RPMI8226 (cell line): ENCODE data around the gene BLVRB.
"Not testable (repeated sequence)": the region's sequence is repeated elsewhere in the genome, so short reads cannot be mapped to it uniquely, and the experiment has no call there.

Experiments used
- DNase-seq: peaks from one replicate; pipeline ENCODE4 v3.0.0-alpha.2; 2015

Gene BLVRB

DNA sequence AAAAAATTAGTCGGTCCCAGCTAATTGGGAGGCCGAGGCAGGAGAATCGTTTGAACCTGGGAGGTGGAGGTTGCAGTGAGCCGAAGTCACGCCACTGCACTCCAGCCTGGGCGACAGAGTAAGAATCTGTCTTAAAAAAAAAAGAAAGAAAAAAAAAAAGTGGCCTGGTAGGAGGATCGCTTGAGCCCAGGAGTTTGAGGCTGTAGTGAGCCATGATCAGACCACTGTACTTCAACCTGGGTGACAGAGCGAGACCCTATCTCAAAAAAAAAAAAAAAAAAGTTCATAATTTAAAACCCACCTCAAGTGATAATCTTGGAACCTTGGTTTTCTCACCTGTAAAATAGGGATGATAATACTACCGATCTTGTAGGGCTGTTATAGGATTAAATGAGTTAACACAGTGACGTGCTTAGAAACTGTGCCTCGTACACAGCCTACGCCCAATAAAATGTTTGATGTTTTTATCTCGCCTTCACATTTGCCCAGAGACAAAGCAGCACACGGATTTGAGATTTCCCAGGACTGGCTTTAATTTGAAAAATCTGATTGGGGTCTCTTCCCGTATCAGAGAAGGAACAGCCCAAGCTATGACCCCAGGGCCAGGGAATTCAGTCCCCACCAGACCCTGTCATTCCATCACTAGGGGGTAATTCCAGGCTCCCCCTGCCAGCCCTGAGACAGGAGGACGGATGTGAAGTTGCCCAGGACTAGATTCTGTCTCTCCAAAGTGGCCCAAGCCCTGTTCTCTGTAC is 43.4 kb downstream of the BLVRB start:
- DNase-seq, result no peak

GRCh38 chr19:40420766-40421765 is 44.5 kb downstream of the BLVRB start:
- DNase-seq, result peak; percentile 91

DNA sequence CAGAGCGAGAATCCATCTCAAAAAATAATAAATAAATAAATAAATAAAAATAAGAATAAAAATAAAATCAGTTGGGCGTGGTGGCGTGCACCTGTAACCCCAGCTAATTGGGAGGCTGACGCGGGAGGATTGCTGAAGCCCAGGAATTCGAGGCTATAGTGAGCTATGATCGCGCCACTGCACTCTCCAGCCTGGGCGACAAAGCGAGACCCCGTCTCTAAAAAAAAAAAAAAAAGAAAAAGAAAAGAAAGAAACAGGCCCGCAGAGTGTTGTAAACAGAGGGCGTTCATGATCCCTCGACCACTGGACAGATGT is 45.1 kb downstream of the BLVRB start:
- no peak for DNase-seq

DNA sequence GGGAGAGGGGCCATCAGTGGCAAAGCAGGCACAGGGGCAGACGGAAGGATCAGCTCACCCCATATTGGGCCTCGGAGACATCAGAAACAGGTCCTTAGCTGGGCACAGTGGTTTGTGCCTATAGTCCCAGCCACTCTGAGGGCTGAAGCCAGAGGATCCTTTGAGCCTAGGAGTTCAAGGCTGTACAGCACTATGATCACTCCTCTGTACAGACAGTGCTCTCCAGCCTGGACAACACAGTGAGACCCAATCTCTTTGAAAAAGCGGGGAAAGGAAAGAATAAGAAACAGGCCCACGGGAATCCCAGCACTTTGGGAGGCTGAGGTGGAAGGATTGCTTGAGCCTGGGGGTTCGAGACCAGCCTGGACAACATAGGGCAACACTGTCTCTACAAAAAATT is 45.8 kb downstream of the BLVRB start:
- DNase-seq, result no peak

DNA sequence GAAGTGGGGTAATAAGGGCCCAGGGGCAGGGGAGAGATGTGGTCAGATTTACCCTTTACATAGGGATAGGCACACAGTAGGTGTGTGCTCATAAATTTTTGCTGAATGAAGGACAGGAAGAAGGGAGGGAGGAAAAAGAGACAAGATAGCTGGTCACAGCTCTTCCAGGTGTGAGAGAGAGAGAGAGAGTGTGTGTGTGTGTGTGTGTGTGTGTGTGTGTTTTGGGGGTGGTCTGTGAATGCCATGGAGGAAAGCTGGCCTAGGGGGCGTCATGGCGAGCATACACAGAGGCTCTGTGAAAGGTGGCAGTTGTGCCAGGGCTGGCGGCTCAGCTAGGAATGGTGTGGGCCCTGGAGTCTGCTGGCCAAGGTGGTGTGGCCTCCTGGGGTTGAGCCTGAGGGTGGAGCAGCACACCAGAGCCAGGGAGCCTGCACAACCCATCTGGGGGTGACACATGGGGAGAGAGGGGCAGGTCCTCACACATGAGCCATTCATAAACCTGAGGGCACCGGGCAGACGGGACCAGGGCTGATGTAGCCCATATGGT is 46.4 kb downstream of the BLVRB start:
- DNase-seq, result no peak

DNA sequence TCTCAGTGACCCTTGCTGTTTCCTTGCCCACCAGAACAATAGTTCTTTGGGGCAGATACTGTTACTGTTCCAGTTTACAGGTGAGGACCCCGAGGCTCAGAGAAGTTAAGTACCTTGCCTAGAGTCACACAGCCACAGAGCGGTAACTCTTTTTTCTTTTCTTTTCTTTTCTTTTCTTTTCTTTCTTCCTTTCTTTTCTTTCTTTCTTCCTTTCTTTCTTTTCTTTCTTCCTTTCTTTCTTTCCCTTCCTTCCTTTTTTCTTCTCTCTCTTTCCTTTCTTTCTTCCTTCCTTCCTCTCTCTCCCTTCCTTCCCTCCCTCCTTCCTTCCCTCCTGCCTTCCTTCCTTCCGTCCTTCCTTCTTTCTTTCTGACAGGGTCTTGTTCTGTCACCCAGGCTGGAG is 47.5 kb downstream of the BLVRB start:
- DNase-seq, result no peak

GRCh38 chr19:40417643-40417981 is 47.9 kb downstream of the BLVRB start:
- DNase-seq, result no peak

DNA sequence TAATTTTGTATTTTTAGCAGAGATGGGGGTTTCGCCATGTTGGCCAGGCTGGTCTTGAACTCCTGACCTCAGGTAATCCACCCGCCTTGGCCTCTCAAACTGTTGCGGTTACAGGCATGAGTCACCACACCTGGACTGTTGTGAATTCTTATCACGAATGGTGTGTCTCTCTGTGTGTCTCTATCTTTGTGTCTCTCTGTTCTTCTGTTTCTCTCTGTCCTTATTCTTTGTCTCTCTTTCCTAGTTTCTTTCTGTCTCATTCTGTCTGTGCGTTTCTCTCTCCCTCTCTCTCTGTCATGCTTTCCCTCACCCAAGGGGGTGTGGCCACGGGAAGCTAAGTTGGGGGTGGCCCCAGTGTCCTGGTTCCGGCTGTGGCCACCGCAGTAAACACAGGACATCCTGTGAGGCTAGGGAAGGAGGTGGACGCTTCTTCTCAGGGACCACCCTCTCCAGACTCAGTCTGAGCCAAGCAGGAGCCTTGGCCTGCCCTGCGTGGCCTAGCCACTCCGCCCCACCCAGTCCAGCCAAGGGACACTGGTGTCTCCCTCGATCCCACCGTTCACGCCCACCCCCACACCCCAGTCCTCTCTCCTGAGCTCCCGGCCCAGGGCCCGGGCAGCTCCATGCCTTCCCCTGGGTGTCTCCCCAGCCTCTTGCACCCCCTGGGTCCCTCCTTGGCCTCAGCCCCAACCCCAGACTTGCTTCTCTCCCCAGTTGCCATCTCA is 48.5 kb downstream of the BLVRB start:
- DNase-seq, result peak; percentile 51

- no peak for DNase-seq
Observed at GRCh38 chr19:40415768-40416167, 49.8 kb downstream of the BLVRB start.

GRCh38 chr19:40414542-40415535 is 50.7 kb downstream of the BLVRB start:
- DNase-seq, result no peak

GRCh38 chr19:40413291-40413845 is 52.2 kb downstream of the BLVRB start, which contains the start of gene PRX:
Gene PRX, minus strand, starts transcription at chr19:40413378. Its CDS starts 5,446 bp downstream, at chr19:40407932.
- no peak for DNase-seq

GRCh38 chr19:40412866-40413265 is 52.7 kb downstream of the BLVRB start:
- no peak for DNase-seq

DNA sequence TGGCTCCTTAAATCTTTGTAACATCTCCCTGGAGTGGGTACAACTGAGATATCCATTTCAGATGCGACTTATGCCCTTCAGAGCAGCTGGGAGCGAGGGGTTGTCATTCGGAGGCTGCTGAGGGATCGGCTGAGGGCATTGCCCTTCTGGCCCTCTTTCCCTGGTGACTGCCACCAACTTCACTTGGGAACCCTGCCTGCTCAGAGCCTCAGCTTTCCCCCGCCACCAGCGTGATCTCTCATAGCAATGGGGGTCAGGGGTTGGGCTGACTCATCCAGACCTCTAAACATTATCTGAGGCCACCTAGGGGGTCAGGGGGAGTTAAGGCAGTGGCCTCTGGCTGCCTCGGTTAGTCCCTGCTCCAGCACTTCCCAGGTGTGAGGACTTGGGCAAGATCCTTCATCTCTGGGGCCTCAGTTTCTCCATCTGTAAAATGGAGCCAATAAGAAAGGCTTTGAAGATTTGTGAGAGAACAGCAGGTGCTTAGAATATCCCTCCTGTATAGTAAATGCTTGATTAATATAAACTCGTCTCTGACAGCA is 53.5 kb downstream of the BLVRB start:
- DNase-seq, result no peak

DNA sequence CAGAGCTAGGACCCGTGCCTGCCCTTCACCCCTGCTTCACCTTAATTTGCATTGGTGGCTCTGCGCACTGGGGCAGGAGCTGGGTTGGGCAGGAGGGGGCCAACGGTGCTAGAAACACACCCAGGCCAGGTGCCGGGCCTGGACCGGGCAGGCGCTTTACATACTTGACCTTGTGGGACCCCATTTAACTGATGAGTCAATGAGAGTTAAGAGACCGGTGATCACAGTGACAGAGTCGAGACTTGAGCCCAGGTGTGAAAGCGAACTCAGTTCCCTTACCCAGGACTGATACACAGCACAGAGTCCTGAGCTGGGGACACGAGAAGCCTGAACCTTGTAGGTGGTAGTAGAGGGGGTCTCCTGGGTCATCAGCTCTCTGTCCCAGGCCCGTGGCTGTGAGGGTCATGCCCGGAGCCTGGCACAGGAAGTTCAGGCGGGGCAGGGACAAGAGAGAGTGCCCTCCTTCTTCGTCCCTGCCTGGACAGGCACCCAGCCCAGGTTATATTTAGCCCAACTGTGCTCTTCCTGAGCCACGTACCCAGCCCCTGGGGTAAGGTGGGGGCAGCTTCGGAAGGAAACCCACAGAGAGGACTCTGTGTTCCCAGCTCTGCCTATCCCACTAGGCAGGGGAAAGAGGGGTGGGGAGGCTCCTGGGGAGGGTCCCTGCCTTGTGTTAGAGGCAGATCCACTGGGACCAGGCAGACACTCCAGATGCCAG is 54.3 kb downstream of the BLVRB start:
- DNase-seq, result peak; percentile 85

DNA sequence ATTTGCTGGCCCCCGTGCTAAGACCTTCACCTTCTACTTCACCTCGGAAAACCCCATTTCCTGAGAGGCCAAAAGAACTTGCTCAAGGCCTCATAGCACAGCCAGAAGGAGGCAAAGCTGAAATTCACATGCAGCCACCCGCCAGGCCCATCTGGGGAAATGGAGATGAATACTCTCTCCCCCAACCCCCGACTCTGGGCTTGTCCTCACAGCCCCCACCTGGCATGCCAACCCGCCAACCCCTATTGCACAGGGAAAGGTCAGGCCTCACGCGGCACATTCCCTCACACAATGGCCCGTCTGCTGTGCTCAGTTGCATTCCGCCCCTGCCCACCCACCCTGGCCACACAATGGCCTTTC is 55.5 kb downstream of the BLVRB start:
- peak; percentile 52 for DNase-seq

DNA sequence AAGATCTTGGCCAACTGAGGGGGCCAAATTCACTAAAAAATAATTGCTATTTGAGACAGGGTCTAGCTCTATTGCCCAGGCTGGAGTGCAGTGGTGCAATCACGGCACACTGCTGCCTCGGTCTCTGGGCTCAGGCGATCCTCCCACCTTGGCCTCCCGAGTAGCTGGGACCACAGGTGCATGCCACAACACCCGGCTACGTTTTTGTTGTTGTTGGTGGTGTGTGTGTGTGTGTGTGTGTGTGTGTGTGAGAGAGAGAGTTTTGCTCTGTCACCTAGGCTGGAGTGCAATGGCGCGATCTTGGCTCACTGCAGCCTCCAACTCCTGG is 57.0 kb downstream of the BLVRB start:
- DNase-seq, result not testable (repeated sequence)

DNA sequence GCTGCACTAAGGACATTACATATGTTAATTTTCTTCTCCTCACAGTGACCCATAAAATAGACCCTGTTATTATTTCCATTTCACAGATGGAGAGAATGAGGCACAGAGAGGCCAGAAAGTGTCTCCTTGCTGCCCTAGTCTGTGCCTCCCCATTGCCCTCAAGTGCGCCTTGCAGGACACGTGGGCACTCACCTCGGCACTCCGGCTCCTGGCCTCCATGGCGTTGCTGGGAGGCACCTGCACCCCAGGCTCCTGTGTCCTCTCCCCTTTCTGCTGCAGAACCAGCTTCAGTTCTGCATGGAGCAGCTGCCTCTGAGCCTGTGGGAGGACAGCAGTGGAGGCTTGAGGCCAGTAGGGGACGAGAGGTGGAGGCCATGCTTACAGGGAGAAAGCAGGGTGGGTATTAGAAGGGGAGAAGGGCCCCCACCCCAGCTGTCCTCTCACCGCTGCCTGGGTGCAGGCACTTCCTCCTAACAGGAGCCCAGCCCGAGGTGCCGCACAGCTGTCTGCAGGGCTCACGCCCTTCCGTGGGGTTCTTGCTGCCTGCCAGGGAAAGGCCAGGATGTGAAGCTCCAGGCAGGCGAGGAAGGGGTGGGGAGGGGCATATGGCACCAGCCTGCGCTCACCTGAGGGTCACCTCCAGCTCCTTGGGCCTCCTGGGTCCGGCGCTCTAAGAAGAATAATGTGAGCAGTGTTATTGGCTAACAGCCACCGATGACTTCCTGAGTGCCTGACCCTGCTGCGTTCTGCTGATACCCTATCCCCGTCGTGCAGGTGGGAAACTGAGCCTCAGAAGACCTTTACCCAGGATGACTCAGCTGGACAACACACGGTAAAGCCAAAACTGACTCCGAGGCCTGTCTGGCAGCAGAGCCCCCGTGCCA is 57.6 kb downstream of the BLVRB start:
- no peak for DNase-seq

GRCh38 chr19:40403262-40403984 is 62.1 kb downstream of the BLVRB start:
- DNase-seq, result peak; percentile 89

DNA sequence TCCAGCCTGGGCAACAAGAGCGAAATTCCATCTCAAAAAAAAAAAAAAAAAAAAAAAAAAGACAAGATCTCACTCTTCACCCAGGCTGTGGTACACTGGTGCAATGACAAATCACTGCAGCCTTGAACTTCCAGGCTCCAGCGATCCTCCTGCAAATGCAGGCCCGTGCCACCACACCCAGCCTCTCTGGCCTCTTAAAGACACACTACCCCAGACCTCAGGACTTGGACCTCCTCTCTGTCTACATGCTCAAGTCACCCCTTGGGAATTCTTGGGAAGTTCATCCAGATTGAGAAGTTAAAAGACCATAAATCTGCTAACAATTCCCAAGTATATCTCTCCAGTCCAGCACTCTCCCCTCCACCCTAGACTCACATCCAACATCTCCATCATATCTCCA is 65.0 kb downstream of the BLVRB start:
- no peak for DNase-seq
